B cell (primary cell): Measurements from ENCODE around the gene CDK5RAP2. TPM values are rescaled to one million over a fixed set of nuclear protein-coding genes. Genes with fewer than 3 reads are reported as not detected.
A peak's percentile ranks its signal among the peaks of the same experiment; 100 is the strongest.

Experiments used
- ATAC-seq: fragments of 200-7000 bp; cut with Tn5 transposase; one replicate; pipeline ENCODE4 v1.10.0; 2021; ENCODE audit warnings: low read depth, mild to moderate bottlenecking, moderate number of reproducible peaks, moderate library complexity
- CTCF ChIA-PET: fragments of 350-600 bp; sonication (Branson Sonifier 250); formaldehyde crosslinking; loops from one replicate; lab custom pipeline; 2021; ENCODE audit warnings: antibody characterized with exemption, inconsistent platforms; lab: Charles Lee
- POLR2A ChIA-PET: fragments of 350-600 bp; sonication (Branson Sonifier 250); formaldehyde crosslinking; loops from one replicate; lab custom pipeline; 2021; ENCODE audit warnings: antibody characterized with exemption; lab: Charles Lee
- DNase-seq: peaks from one replicate; pipeline ENCODE4 v3.0.0; 2013
- H2AFZ ChIP-seq: 2 replicates; pipeline ENCODE4 v1.6.1; 2012; ENCODE audit warnings: mild to moderate bottlenecking, low read depth, low read length; ENCODE audit not compliant: insufficient read depth, poor library complexity, severe bottlenecking
- H3K27ac ChIP-seq, 2 donors: 1 replicate in 1 of 2; 2 replicates in 1 of 2; pipeline ENCODE4 v1.5.1; 2012 to 2013; ENCODE audit warnings: low read length in 2 of 2, mild to moderate bottlenecking in 2 of 2, moderate library complexity in 1 of 2
- H3K27me3 ChIP-seq, 4 experiments: fragments of 200-600 bp in 1 of 4; sonication (generic) in 1 of 4; replicated peaks in 1 of 4; 1 replicate in 2 of 4; 2 replicates in 2 of 4; pipeline versions ENCODE4 v1.6.1 to v1.7.0; 2013 to 2016; ENCODE audit warnings: low read length in 3 of 4, mild to moderate bottlenecking in 2 of 4, mixed read lengths in 1 of 4, moderate library complexity in 1 of 4; ENCODE audit not compliant: insufficient read depth in 4 of 4, control insufficient read depth in 3 of 4; ENCODE audit errors: control extremely low read depth in 1 of 4
- H3K36me3 ChIP-seq, 2 experiments: replicated peaks in 1 of 2; 1 replicate in 1 of 2; 2 replicates in 1 of 2; pipeline versions ENCODE4 v1.6.1 to v1.7.1; 2013; ENCODE audit warnings: low read length in 1 of 2; ENCODE audit not compliant: insufficient read depth in 2 of 2, control insufficient read depth in 1 of 2; ENCODE audit errors: control extremely low read depth in 1 of 2, extremely low read depth in 1 of 2
- H3K4me1 ChIP-seq, 2 donors: fragments of 200-600 bp in 1 of 2; sonication (generic) in 1 of 2; 1 replicate in 1 of 2; 2 replicates in 1 of 2; pipeline versions ENCODE4 v1.5.1 to v1.6.1; 2013 to 2017; ENCODE audit warnings: low read length in 2 of 2; ENCODE audit not compliant: control insufficient read depth in 2 of 2, insufficient read depth in 2 of 2
- H3K4me2 ChIP-seq: replicated peaks from 2 replicates; pipeline ENCODE3; 2012; ENCODE audit warnings: mild to moderate bottlenecking, low read depth, low read length; ENCODE audit not compliant: poor library complexity, severe bottlenecking
- H3K4me3 ChIP-seq, 5 experiments: fragments of 200-600 bp in 1 of 5; sonication (generic) in 1 of 5; 1 replicate in 3 of 5; 2 replicates in 2 of 5; pipeline versions ENCODE4 v1.5.1 to v1.7.0; 2011 to 2016; ENCODE audit warnings: low read length in 4 of 5, mild to moderate bottlenecking in 4 of 5, low read depth in 2 of 5, control low read depth in 1 of 5, moderate library complexity in 1 of 5; ENCODE audit not compliant: insufficient read depth in 1 of 5; ENCODE audit errors: control extremely low read depth in 1 of 5, extremely low read depth in 1 of 5
- H3K79me2 ChIP-seq: fragments of 200-600 bp; sonication (generic); one replicate; pipeline ENCODE4 v1.6.0; 2016; ENCODE audit warnings: low read length; ENCODE audit not compliant: control insufficient read depth, insufficient read depth
- H3K9ac ChIP-seq: fragments of 200-600 bp; sonication (generic); 2 replicates; pipeline ENCODE4 v1.6.1; 2017; ENCODE audit warnings: mild to moderate bottlenecking, low read length, moderate library complexity
- H3K9me3 ChIP-seq, 3 donors: one replicate each; pipeline versions ENCODE4 v1.6.1 to v1.7.1; 2013; ENCODE audit warnings: low read length in 2 of 3; ENCODE audit not compliant: control insufficient read depth in 2 of 3, insufficient read depth in 1 of 3; ENCODE audit errors: control extremely low read depth in 1 of 3
- H4K20me1 ChIP-seq: 2 replicates; pipeline ENCODE4 v1.6.0; 2012; ENCODE audit warnings: mild to moderate bottlenecking, low read length; ENCODE audit not compliant: insufficient read depth, control insufficient read depth, poor library complexity, severe bottlenecking
- H3K27ac Mint-ChIP-seq: one replicate; pipeline ENCODE4 v1.8.0; 2021; ENCODE audit warnings: mixed read lengths
- H3K27me3 Mint-ChIP-seq: one replicate; pipeline ENCODE4 v1.8.0; 2021; ENCODE audit warnings: mixed read lengths
- H3K4me1 Mint-ChIP-seq: one replicate; pipeline ENCODE4 v1.8.0; 2021; ENCODE audit warnings: mixed read lengths
- H3K4me3 Mint-ChIP-seq: one replicate; pipeline ENCODE4 v1.8.0; 2021; ENCODE audit warnings: mixed read lengths
- H3K9me3 Mint-ChIP-seq: one replicate; pipeline ENCODE4 v1.8.0; 2022; ENCODE audit warnings: mixed read lengths; ENCODE audit not compliant: insufficient read depth
- CTCF ChIP-seq: fragments of 200-600 bp; IDR thresholded peaks from one replicate; pipeline ENCODE4 v1.8.0; 2022; ENCODE audit warnings: antibody characterized with exemption, mild to moderate bottlenecking
- EZH2 ChIP-seq: IDR thresholded peaks from 2 replicates; pipeline ENCODE4 v1.6.1; 2012; ENCODE audit warnings: borderline replicate concordance, low read depth, mild to moderate bottlenecking, moderate library complexity, low read length; ENCODE audit not compliant: insufficient read depth, poor library complexity, severe bottlenecking
- WGBS: methylation state at CpG from one replicate; pipeline ENCODE4 v1.1.5; 2013; ENCODE audit warnings: missing lambda C conversion rate; ENCODE audit not compliant: insufficient coverage; 5-methylcytosine and 5-hydroxymethylcytosine counted together
- intact Hi-C: fragments of 100-400 bp; cut with micrococcal nuclease; formaldehyde crosslinking; loops from one replicate; pipeline ENCODE4 v1.10.0; 2022
- polyA plus RNA-seq: library from polyadenylated mRNA; depleted of rRNA; stranded (reverse); fragments of >200 nt; gene quantifications from 2 replicates; pipeline ENCODE4 v1.2.3, GENCODE V29; 2012
- total RNA-seq, 2 donors: library from RNA; stranded (reverse); fragments of 120-200 nt in 1 of 2; gene quantifications; 1 replicate in 1 of 2; 2 replicates in 1 of 2; pipeline versions ENCODE4 v1.2.3 to v1.2.4, GENCODE V29; 2013 to 2022

The CDK5RAP2 gene
- total and polyA plus RNA-seq, 2 donors (not counting 1 experiment from before 2014, with no cell fraction given), result 31.3 to 122 TPM

GRCh38 chr9:120579139-120580050 is 572 bp downstream of the CDK5RAP2 start:
- Histone ChIP-seq H3K36me3 (peaks cover 0 to 6% of the 10 kb centered on the region in 2 experiments), H2AFZ (peak overlapping the region; percentile 97), H3K27ac (peak overlapping the region; percentile 77 to 78), H4K20me1 (peaks cover 5% of the 10 kb centered on the region), H3K4me3 (peak overlapping the region; percentile 70 to 92 (median 86)), H3K4me1 (peaks cover 24 to 31% of the 10 kb centered on the region in 2 donors), H3K27me3 (no peaks in the 10 kb centered on the region), H3K79me2 (peaks cover 69% of the 10 kb centered on the region), H3K9ac (peak overlapping the region; percentile 82), H3K4me2 (peak overlapping the region; percentile 78), H3K9me3 (no peaks in the 10 kb centered on the region)
- no peak for TF ChIP-seq EZH2
- TF ChIP-seq CTCF, result no peak
- Mint-ChIP-seq H3K4me1 (peaks cover 51% of the 10 kb centered on the region), H3K9me3 (no peaks in the 10 kb centered on the region), H3K27me3 (no peaks in the 10 kb centered on the region), H3K27ac (peak overlapping the region; percentile 93), H3K4me3 (peak overlapping the region; percentile 94)
- ChIA-PET CTCF (interaction anchor here (0.5 kb wide), 1 partner anchor 47 kb away, joined by 3 read pairs; no protein-coding TSS in a partner anchor), POLR2A (no interaction called here)
- 7% methylated on average over 30 of the region's 31 CpGs for WGBS
- no peak for ATAC-seq
- no peak for DNase-seq
- intact Hi-C loops, result loop anchor here (1.0 to 5.0 kb wide), 4 partner anchors 135 to 1688 kb away; partner anchors contain the start of genes MEGF9, MORN5 and NDUFA8

- peaks cover 9% of the 10 kb centered on the region in 2 donors for H3K4me1 ChIP-seq
- intact Hi-C loops, result no loop called here
- peaks cover 42% of the 10 kb centered on the region for H3K79me2 ChIP-seq
- no peak for TF ChIP-seq EZH2
- TF ChIP-seq CTCF, result no peak
- Mint-ChIP-seq H3K27ac (no peak overlapping the region), H3K4me1 (peaks cover 23% of the 10 kb centered on the region), H3K27me3 (no peaks in the 10 kb centered on the region), H3K4me3 (no peak overlapping the region), H3K9me3 (no peaks in the 10 kb centered on the region)
- no peak overlapping the region for H3K9ac ChIP-seq
- H4K20me1 ChIP-seq, result peaks cover 17% of the 10 kb centered on the region
- no peak overlapping the region for H3K27ac ChIP-seq
- H2AFZ ChIP-seq, result no peak overlapping the region
- 86% methylated on average over 1 of the region's 2 CpGs for WGBS
- ATAC-seq, result no peak
- H3K27me3 ChIP-seq, result no peaks in the 10 kb centered on the region
- H3K36me3 ChIP-seq, result peaks cover 0 to 30% of the 10 kb centered on the region in 2 experiments
- no peak overlapping the region for H3K4me3 ChIP-seq
- no peaks in the 10 kb centered on the region for H3K9me3 ChIP-seq
- H3K4me2 ChIP-seq, result no peak overlapping the region
- ChIA-PET POLR2A (interaction anchor here (0.6 kb wide), 1 partner anchor 15 kb away, joined by 7 read pairs; no protein-coding TSS in a partner anchor), CTCF (no interaction called here)
- DNase-seq, result no peak
Observed at GRCh38 chr9:120574473-120574872, 5.5 kb downstream of the CDK5RAP2 start.
